Measurements from ENCODE around the gene PTPRD.

PTPRD gene

GRCh38 chr9:10274988-10275387, 337.8 kb downstream of the PTPRD start:
- DNase-seq (ENCODE audit: low read depth, low spot score), result no peak

GRCh38 chr9:10274175-10274574, 338.6 kb downstream of the PTPRD start:
- Histone ChIP-seq H3K36me3 (ENCODE audit: insufficient read depth, low read length) (no peaks in the 10 kb centered on the region), H3K27ac (no peak overlapping the region), H3K9me3 (ENCODE audit: low read depth, low read length) (no peaks in the 10 kb centered on the region), H3K4me3 (no peak overlapping the region), H3K9ac (ENCODE audit: insufficient read length) (no peak overlapping the region)
- TF ChIP-seq FOXP2 (optimal IDR thresholded peaks at IDR 0.05; ENCODE audit: control extremely low read depth, extremely low read length, insufficient read depth), result no peak
- TF ChIP-seq EZH2 (IDR thresholded peaks at IDR 0.05), result no peak
- TF ChIP-seq POLR2AphosphoS5 (IDR thresholded peaks at IDR 0.05; ENCODE audit: borderline replicate concordance, low read depth, low read length), result no peak
- DNase-seq (ENCODE audit: low read depth, low spot score), result no peak

More at GRCh38 chr9:10274988-10275387, 337.8 kb downstream of the PTPRD start:
- Histone ChIP-seq H3K4me3 (no peak overlapping the region), H3K9ac (ENCODE audit: insufficient read length) (no peak overlapping the region), H3K9me3 (ENCODE audit: low read depth, low read length) (no peaks in the 10 kb centered on the region), H3K36me3 (ENCODE audit: insufficient read depth, low read length) (no peaks in the 10 kb centered on the region), H3K27ac (no peak overlapping the region)
- TF ChIP-seq POLR2AphosphoS5 (IDR thresholded peaks at IDR 0.05; ENCODE audit: borderline replicate concordance, low read depth, low read length) (no peak), EZH2 (IDR thresholded peaks at IDR 0.05) (no peak), FOXP2 (optimal IDR thresholded peaks at IDR 0.05; ENCODE audit: control extremely low read depth, extremely low read length, insufficient read depth) (no peak)

- TF ChIP-seq EZH2 (IDR thresholded peaks at IDR 0.05), result no peak
- TF ChIP-seq POLR2AphosphoS5 (IDR thresholded peaks at IDR 0.05; ENCODE audit: borderline replicate concordance, low read depth, low read length), result no peak
- no peak for TF ChIP-seq FOXP2 (optimal IDR thresholded peaks at IDR 0.05; ENCODE audit: control extremely low read depth, extremely low read length, insufficient read depth)
- no peak for DNase-seq (ENCODE audit: low read depth, low spot score)
- Histone ChIP-seq H3K36me3 (ENCODE audit: insufficient read depth, low read length) (no peaks in the 10 kb centered on the region), H3K9ac (ENCODE audit: insufficient read length) (no peak overlapping the region), H3K9me3 (ENCODE audit: low read depth, low read length) (no peaks in the 10 kb centered on the region), H3K27ac (no peak overlapping the region), H3K4me3 (no peak overlapping the region)
These were observed 340.0 kb downstream of the PTPRD start for GRCh38 chr9:10272830-10273229.

GRCh38 chr9:10268531-10269485, 344.0 kb downstream of the PTPRD start:
- DNase-seq (ENCODE audit: low read depth, low spot score), result no peak

GRCh38 chr9:10265153-10265631, 347.6 kb downstream of the PTPRD start:
- DNase-seq (ENCODE audit: low read depth, low spot score), result no peak
- Histone ChIP-seq H3K9ac (ENCODE audit: insufficient read length) (no peak overlapping the region), H3K36me3 (ENCODE audit: insufficient read depth, low read length) (no peaks in the 10 kb centered on the region), H3K27ac (no peak overlapping the region), H3K9me3 (ENCODE audit: low read depth, low read length) (no peaks in the 10 kb centered on the region), H3K4me3 (no peak overlapping the region)
- no peak for TF ChIP-seq EZH2 (IDR thresholded peaks at IDR 0.05)
- no peak for TF ChIP-seq POLR2AphosphoS5 (IDR thresholded peaks at IDR 0.05; ENCODE audit: borderline replicate concordance, low read depth, low read length)
- TF ChIP-seq FOXP2 (optimal IDR thresholded peaks at IDR 0.05; ENCODE audit: control extremely low read depth, extremely low read length, insufficient read depth), result no peak

More at GRCh38 chr9:10268531-10269485, 344.0 kb downstream of the PTPRD start:
- no peaks in the 10 kb centered on the region for H3K36me3 ChIP-seq (ENCODE audit: insufficient read depth, low read length)
- no peak overlapping the region for H3K27ac ChIP-seq
- no peak overlapping the region for H3K9ac ChIP-seq (ENCODE audit: insufficient read length)
- TF ChIP-seq FOXP2 (optimal IDR thresholded peaks at IDR 0.05; ENCODE audit: control extremely low read depth, extremely low read length, insufficient read depth), result no peak
- TF ChIP-seq POLR2AphosphoS5 (IDR thresholded peaks at IDR 0.05; ENCODE audit: borderline replicate concordance, low read depth, low read length), result no peak
- no peak for TF ChIP-seq EZH2 (IDR thresholded peaks at IDR 0.05)
- no peaks in the 10 kb centered on the region for H3K9me3 ChIP-seq (ENCODE audit: low read depth, low read length)
- no peak overlapping the region for H3K4me3 ChIP-seq

GRCh38 chr9:10260501-10260900, 352.3 kb downstream of the PTPRD start:
- no peak for TF ChIP-seq FOXP2 (optimal IDR thresholded peaks at IDR 0.05; ENCODE audit: control extremely low read depth, extremely low read length, insufficient read depth)
- no peak for TF ChIP-seq POLR2AphosphoS5 (IDR thresholded peaks at IDR 0.05; ENCODE audit: borderline replicate concordance, low read depth, low read length)
- TF ChIP-seq EZH2 (IDR thresholded peaks at IDR 0.05), result no peak
- Histone ChIP-seq H3K36me3 (ENCODE audit: insufficient read depth, low read length) (no peaks in the 10 kb centered on the region), H3K9me3 (ENCODE audit: low read depth, low read length) (no peaks in the 10 kb centered on the region), H3K9ac (ENCODE audit: insufficient read length) (no peak overlapping the region), H3K27ac (no peak overlapping the region), H3K4me3 (no peak overlapping the region)
- no peak for DNase-seq (ENCODE audit: low read depth, low spot score)

- Histone ChIP-seq H3K4me3 (no peak overlapping the region), H3K9me3 (ENCODE audit: low read depth, low read length) (no peaks in the 10 kb centered on the region), H3K9ac (ENCODE audit: insufficient read length) (no peak overlapping the region), H3K36me3 (ENCODE audit: insufficient read depth, low read length) (no peaks in the 10 kb centered on the region), H3K27ac (no peak overlapping the region)
- no peak for DNase-seq (ENCODE audit: low read depth, low spot score)
- TF ChIP-seq FOXP2 (optimal IDR thresholded peaks at IDR 0.05; ENCODE audit: control extremely low read depth, extremely low read length, insufficient read depth) (no peak), POLR2AphosphoS5 (IDR thresholded peaks at IDR 0.05; ENCODE audit: borderline replicate concordance, low read depth, low read length) (no peak), EZH2 (IDR thresholded peaks at IDR 0.05) (no peak)
These were observed 353.1 kb downstream of the PTPRD start for GRCh38 chr9:10259668-10260067.

- no peak overlapping the region for H3K4me3 ChIP-seq
These were observed 357.0 kb downstream of the PTPRD start for GRCh38 chr9:10255758-10256157.

More at GRCh38 chr9:10255758-10256157, 357.0 kb downstream of the PTPRD start:
- Histone ChIP-seq H3K9ac (ENCODE audit: insufficient read length) (no peak overlapping the region), H3K27ac (no peak overlapping the region), H3K36me3 (ENCODE audit: insufficient read depth, low read length) (no peaks in the 10 kb centered on the region), H3K9me3 (ENCODE audit: low read depth, low read length) (no peaks in the 10 kb centered on the region)
- no peak for DNase-seq (ENCODE audit: low read depth, low spot score)
- TF ChIP-seq FOXP2 (optimal IDR thresholded peaks at IDR 0.05; ENCODE audit: control extremely low read depth, extremely low read length, insufficient read depth) (no peak), POLR2AphosphoS5 (IDR thresholded peaks at IDR 0.05; ENCODE audit: borderline replicate concordance, low read depth, low read length) (no peak)
